ENCODE results near the gene TBC1D1. TPM values are rescaled to one million over a fixed set of nuclear protein-coding genes. Genes with fewer than 3 reads are reported as not detected.

The TBC1D1 gene
- total RNA-seq, 1 donor from 2014 or later, result 107 TPM

Other genes starting within 250 kb of the TBC1D1 start
- 98.7 and 129 TPM in 2 replicates for gene RELL1, start 204.7 kb upstream of the TBC1D1 start, total RNA-seq
- gene PGM2, start 64.4 kb upstream of the TBC1D1 start, total RNA-seq, result 21.8 and 22.2 TPM in 2 replicates
- not detected in 2 replicates for gene PTTG2, start 69.3 kb downstream of the TBC1D1 start, total RNA-seq

All from lung microvascular endothelial cell (primary cell).